Ecto neural progenitor cell (in vitro differentiated cells): ENCODE data around the gene NTRK1.

Experiments used
- DNase-seq: peaks from one replicate; pipeline ENCODE4 v3.0.0-alpha.2; 2018; ENCODE audit warnings: low spot score

Gene NTRK1

DNA sequence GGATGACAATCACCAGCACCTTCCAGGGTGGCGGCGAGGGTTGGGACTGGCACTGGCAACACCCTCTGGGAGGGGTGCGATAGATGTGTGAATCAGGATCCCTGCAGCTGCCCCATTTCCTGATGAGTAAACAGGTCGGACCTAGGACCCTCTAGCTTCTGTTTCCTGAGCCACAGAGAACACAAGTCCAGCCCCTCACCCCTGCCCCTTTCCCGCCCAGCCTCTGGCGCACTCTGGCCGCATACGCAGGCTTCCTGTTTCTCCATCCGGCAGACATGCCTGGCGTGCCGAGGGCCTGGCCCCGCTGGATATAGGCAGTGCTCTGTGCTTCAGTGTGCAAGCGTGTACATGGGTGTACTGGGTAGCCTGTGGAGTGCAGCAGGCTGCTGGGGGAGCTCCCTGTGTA lies 37.5 kb downstream of the NTRK1 start:
- DNase-seq: no peak

- no peak for DNase-seq
Observed at GRCh38 chr1:156898971-156899664, 38.5 kb downstream of the NTRK1 start.

DNA sequence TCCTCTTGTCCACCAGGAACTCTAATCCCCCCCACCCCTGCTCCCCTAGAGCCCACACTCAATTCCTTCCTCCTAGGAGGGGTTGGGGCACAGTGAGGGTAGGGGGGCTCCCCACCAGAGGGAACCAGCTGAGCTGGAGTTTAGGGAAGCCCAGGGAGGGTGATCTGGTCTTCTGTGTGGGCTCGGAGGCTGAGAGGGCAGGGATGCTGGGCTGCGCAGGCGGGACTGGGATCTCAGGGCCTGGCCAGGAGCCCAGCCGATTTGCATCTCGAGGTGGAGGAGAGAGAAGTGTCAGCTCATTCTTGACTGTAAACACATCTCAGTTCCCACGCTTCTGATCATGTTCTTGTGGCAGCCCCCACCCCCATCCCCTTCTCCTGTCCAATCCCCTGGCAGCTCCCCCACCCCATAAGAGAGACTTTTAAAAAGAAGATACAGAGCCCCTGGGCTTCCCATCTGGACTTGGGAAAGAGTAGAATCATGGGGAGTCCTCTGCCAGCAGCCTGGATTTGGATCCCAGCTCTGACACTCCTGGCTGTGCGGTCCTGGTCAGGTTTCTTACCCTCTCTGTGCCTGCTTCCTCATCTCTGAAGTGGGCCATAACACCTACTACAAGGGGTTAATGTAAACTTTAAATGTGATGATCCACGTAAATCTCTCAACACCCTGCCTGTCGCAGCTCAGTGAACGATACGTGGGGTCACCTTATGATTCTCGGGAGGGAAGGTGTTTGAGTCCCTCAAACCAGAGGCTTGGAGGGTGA lies 39.5 kb downstream of the NTRK1 start:
- DNase-seq: no peak

GRCh38 chr1:156900896-156901589 lies 40.4 kb downstream of the NTRK1 start:
- DNase-seq: no peak

- no peak for DNase-seq
Observed at GRCh38 chr1:156901590-156901900, 40.9 kb downstream of the NTRK1 start.

GRCh38 chr1:156901966-156902915 lies 41.6 kb downstream of the NTRK1 start:
- no peak for DNase-seq

DNA sequence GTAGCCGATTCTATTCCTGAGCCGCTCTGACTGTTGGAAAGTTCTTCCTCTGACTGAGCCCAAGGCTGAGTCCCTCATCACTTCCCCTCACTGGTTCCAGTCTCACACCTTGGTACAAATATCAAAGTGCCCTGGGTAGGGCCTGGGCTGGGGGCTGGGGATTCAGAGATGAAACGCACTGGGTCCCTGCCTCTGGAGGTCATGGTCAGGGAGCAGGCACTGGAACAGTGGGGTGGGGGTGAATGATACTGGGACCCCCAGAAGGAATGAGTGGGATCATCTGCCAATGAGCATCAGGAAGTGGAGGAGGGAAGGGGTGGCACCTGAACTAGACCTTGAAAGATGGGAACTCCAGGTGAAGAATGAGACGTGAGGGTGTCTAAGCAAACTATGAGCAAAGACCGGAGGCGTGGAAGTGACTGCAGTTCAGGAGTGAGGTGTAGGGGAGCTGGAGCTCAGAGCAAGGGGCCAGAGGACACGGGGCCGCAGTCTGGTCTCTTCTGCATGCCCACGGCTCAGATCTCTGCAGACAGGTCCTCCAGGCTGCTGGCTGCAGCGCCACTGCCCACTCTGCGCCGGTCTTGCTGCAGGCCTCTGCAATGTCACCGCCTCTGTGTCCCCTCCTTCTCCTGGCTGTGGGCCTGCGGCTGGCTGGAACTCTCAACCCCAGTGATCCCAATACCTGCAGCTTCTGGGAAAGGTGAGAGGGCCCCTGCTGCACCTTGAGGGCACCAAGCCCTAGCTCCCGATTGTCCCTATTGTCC lies 42.8 kb downstream of the NTRK1 start:
- no peak for DNase-seq

DNA sequence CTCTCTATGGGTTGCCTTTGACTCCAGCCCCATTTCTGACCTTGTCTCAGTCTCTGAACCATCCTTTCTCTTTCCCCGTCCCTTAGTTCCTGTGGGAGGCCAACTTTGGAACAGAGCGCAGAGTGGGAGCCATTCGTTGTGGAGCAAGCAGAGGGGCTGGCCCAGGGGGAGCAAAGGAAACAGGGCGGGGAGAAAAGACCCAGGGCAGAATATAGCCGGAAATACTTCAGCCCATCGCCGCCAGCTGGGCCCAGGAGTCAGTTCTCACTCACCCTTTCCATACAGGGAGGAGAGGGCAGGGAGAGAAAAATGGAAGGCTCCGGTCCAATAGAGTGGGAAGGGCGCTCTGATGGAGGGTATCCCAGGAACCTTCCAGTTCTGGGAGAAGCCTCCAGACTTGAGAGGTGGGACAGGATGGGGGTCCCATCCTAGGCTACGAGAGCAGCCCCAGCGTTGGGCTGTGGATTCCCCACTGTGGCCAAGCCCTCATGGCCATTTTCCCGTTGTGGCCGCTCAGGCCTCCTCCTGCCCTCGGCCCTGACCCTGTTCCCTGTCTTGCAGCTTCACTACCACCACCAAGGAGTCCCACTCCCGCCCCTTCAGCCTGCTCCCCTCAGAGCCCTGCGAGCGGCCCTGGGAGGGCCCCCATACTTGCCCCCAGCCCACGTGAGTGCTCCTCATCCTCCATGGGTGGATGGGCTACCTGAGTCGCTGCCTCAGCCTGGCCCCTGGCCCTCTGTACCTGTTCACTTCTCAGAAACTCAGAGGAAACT lies 43.7 kb downstream of the NTRK1 start:
- no peak for DNase-seq

- no peak for DNase-seq
Observed at GRCh38 chr1:156905176-156905575, 44.5 kb downstream of the NTRK1 start.

GRCh38 chr1:156905651-156906050 lies 45.0 kb downstream of the NTRK1 start:
- no peak for DNase-seq

GRCh38 chr1:156906206-156906906 lies 45.7 kb downstream of the NTRK1 start:
- DNase-seq: no peak

- no peak for DNase-seq
Observed at GRCh38 chr1:156908541-156908940, 47.9 kb downstream of the NTRK1 start.

- no peak for DNase-seq
Observed at GRCh38 chr1:156908955-156909354, 48.3 kb downstream of the NTRK1 start.

GRCh38 chr1:156909671-156910070 lies 49.0 kb downstream of the NTRK1 start:
- no peak for DNase-seq

DNA sequence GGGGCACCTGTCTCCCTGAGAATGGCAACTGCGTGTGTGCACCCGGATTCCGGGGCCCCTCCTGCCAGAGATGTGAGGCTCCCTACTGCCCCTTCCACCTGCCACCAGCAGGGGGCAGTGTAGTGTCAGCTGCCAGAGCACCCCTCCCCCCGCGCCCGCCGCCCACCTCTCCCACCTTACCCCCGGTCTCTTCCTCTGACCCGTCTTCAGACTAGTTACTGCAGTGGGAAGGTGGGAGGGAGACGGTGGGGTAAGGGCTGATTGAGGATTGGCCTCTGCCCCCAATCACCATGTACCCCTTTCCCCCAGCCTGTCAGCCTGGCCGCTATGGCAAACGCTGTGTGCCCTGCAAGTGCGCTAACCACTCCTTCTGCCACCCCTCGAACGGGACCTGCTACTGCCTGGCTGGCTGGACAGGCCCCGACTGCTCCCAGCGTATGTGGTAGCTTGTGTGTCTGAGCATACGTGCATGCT lies 49.7 kb downstream of the NTRK1 start:
- peak; percentile 86 for DNase-seq

GRCh38 chr1:156911577-156912298 lies 51.1 kb downstream of the NTRK1 start:
- DNase-seq: no peak

- no peak for DNase-seq
Observed at GRCh38 chr1:156912310-156912709, 51.6 kb downstream of the NTRK1 start.

- no peak for DNase-seq
Observed at GRCh38 chr1:156912861-156913808, 52.5 kb downstream of the NTRK1 start.
